A549 (cell line): ENCODE data around the gene SELENBP1.

Experiments used
- BHLHE40 ChIP-seq: IDR thresholded peaks from 2 replicates; pipeline ENCODE4 v1.6.1; 2012; ENCODE audit warnings: low read depth, low read length, inconsistent platforms
- CEBPB ChIP-seq, 2 experiments: fragments of >200 bp in 1 of 2; sonication (Bioruptor Twin) in 1 of 2; formaldehyde crosslinking in 1 of 2; IDR thresholded peaks; 2 replicates each; pipeline ENCODE4 v1.6.1; 2012 to 2016
- CHD2 ChIP-seq: fragments of 150-350 bp; IDR thresholded peaks from 2 replicates; pipeline ENCODE4 v1.6.1; 2014; ENCODE audit warnings: low read length; ENCODE audit not compliant: partially characterized antibody
- CHD4 ChIP-seq: fragments of 200-600 bp; sonication (generic); IDR thresholded peaks from 2 replicates; pipeline ENCODE4 v1.6.1; 2016; ENCODE audit warnings: antibody characterized with exemption, mild to moderate bottlenecking, borderline replicate concordance
- CTCF ChIP-seq: fragments of >200 bp; sonication (Bioruptor Twin); formaldehyde crosslinking; IDR thresholded peaks from 3 replicates; pipeline ENCODE4 v1.5.1; 2016
- JUNB ChIP-seq: fragments of >200 bp; sonication (Bioruptor Twin); formaldehyde crosslinking; IDR thresholded peaks from 2 replicates; pipeline ENCODE4 v1.6.1; 2016
- MAX ChIP-seq: IDR thresholded peaks from 2 replicates; pipeline ENCODE4 v1.6.1; 2012
- POLR2A ChIP-seq: IDR thresholded peaks from 2 replicates; pipeline ENCODE4 v1.6.1; 2012; ENCODE audit warnings: mild to moderate bottlenecking, low read length
- POLR2AphosphoS2 ChIP-seq: conservative IDR thresholded peaks from 2 replicates; pipeline ENCODE4 v1.6.1; 2012; ENCODE audit warnings: low read length, improper control_type of control experiment, inconsistent platforms
- RCOR1 ChIP-seq: fragments of 150-350 bp; IDR thresholded peaks from 2 replicates; pipeline ENCODE4 v1.6.1; 2014; ENCODE audit warnings: antibody characterized with exemption, low read length, low read depth
- REST ChIP-seq: fragments of 200-600 bp; sonication (generic); IDR thresholded peaks from 2 replicates; pipeline ENCODE4 v1.6.1; 2016; ENCODE audit warnings: antibody characterized with exemption, mild to moderate bottlenecking, moderate library complexity
- USF2 ChIP-seq: fragments of 450-650 bp; IDR thresholded peaks from 2 replicates; pipeline ENCODE4 v1.6.1; 2014; ENCODE audit warnings: antibody characterized with exemption

- TF ChIP-seq JUNB, result no peak
- TF ChIP-seq CTCF, result no peak
- no peak for TF ChIP-seq POLR2AphosphoS2
- no peak for TF ChIP-seq REST
- no peak for TF ChIP-seq POLR2A
- no peak for TF ChIP-seq CEBPB (IDR thresholded peaks at IDR 0.05)
- TF ChIP-seq MAX, result no peak
- no peak for TF ChIP-seq BHLHE40
- TF ChIP-seq CHD4, result no peak
- no peak for TF ChIP-seq USF2
- TF ChIP-seq RCOR1, result no peak
- no peak for TF ChIP-seq CHD2
Observed at GRCh38 chr1:151336556-151336955, 35.9 kb downstream of the SELENBP1 start.
